H1 (cell line): ENCODE measurements around the gene MED16. TPM values are rescaled to one million over a fixed set of nuclear protein-coding genes. Genes with fewer than 3 reads are reported as not detected.
A peak's percentile ranks its signal among the peaks of the same experiment; 100 is the strongest.

Experiments used
- CTCF ChIA-PET: fragments of 300-600 bp; sonication (Branson Sonifier 250); formaldehyde crosslinking; loops from one replicate; lab custom pipeline; 2021; ENCODE audit not compliant: partially characterized antibody; lab: Charles Lee
- POLR2A ChIA-PET: fragments of 300-600 bp; sonication (Branson Sonifier 250); formaldehyde crosslinking; loops from one replicate; lab custom pipeline; 2021; ENCODE audit warnings: inconsistent platforms; ENCODE audit not compliant: partially characterized antibody; lab: Charles Lee
- DNase-seq, 2 experiments: peaks; one replicate each; pipeline versions ENCODE4 v3.0.0 to v3.0.0-alpha.2; 2010 to 2022; ENCODE audit warnings: low spot score in 2 of 2, low read depth in 1 of 2, mixed read lengths in 1 of 2
- FAIRE-seq: peaks from 2 replicates; lab custom pipeline; 2011; peaks lifted over from hg19 to GRCh38; lab: Jason Lieb, UNC
- H2AFZ ChIP-seq: 2 replicates; pipeline ENCODE4 v1.8.1; 2012; ENCODE audit warnings: low read length, inconsistent platforms
- H2AK5ac ChIP-seq: 2 replicates; pipeline ENCODE4 v1.6.1; 2013; ENCODE audit warnings: low read depth, low read length
- H2BK120ac ChIP-seq: replicated peaks from 2 replicates; pipeline ENCODE3; 2013; ENCODE audit warnings: low read depth, low read length, inconsistent platforms
- H2BK12ac ChIP-seq: 2 replicates; pipeline ENCODE4 v1.6.1; 2013; ENCODE audit warnings: low read depth, low read length
- H2BK15ac ChIP-seq: 2 replicates; pipeline ENCODE4 v1.6.1; 2013; ENCODE audit warnings: low read length
- H2BK20ac ChIP-seq: 2 replicates; pipeline ENCODE4 v1.6.1; 2013; ENCODE audit warnings: low read length
- H2BK5ac ChIP-seq: 2 replicates; pipeline ENCODE4 v1.6.1; 2013; ENCODE audit warnings: low read depth, low read length
- H3K14ac ChIP-seq: 2 replicates; pipeline ENCODE4 v1.6.1; 2013; ENCODE audit warnings: inconsistent platforms; ENCODE audit not compliant: insufficient read length
- H3K18ac ChIP-seq: 2 replicates; pipeline ENCODE4 v1.6.1; 2013; ENCODE audit warnings: low read length; ENCODE audit errors: extremely low read depth
- H3K23ac ChIP-seq: 2 replicates; pipeline ENCODE4 v1.6.1; 2013; ENCODE audit warnings: inconsistent platforms; ENCODE audit not compliant: insufficient read length
- H3K23me2 ChIP-seq: 2 replicates; pipeline ENCODE4 v1.6.1; 2013; ENCODE audit warnings: low read depth, low read length
- H3K27ac ChIP-seq: 2 replicates; pipeline ENCODE4 v1.6.1; 2011; ENCODE audit warnings: low read depth, low read length, inconsistent platforms
- H3K27me3 ChIP-seq, 4 experiments: replicated peaks in 1 of 4; 1 replicate in 1 of 4; 2 replicates in 3 of 4; pipeline versions ENCODE4 v1.6.1 to v1.8.1; 2011 to 2013; ENCODE audit warnings: low read length in 3 of 4, mild to moderate bottlenecking in 3 of 4, inconsistent platforms in 2 of 4, mixed read lengths in 2 of 4, moderate library complexity in 1 of 4; ENCODE audit not compliant: control insufficient read depth in 3 of 4, insufficient read depth in 3 of 4; ENCODE audit errors: extremely low read depth in 1 of 4
- H3K36me3 ChIP-seq, 4 experiments: 2 replicates each; pipeline versions ENCODE4 v1.6.1 to v1.8.1; 2011 to 2013; ENCODE audit warnings: mild to moderate bottlenecking in 4 of 4, low read length in 3 of 4, moderate library complexity in 2 of 4, control low read depth in 1 of 4, inconsistent platforms in 1 of 4; ENCODE audit not compliant: insufficient read depth in 4 of 4, control insufficient read depth in 2 of 4
- H3K4ac ChIP-seq: replicated peaks from 2 replicates; pipeline ENCODE3; 2013; ENCODE audit warnings: low read length, low read depth, mixed read lengths, inconsistent platforms; ENCODE audit not compliant: insufficient read length
- H3K4me1 ChIP-seq, 4 experiments: replicated peaks in 1 of 4; 1 replicate in 1 of 4; 2 replicates in 3 of 4; pipeline versions ENCODE4 v1.6.1 to v1.8.1; 2011 to 2013; ENCODE audit warnings: low read length in 3 of 4, inconsistent platforms in 2 of 4, mixed read lengths in 1 of 4; ENCODE audit not compliant: insufficient read depth in 4 of 4, control insufficient read depth in 3 of 4
- H3K4me2 ChIP-seq, 2 experiments: 2 replicates each; pipeline versions ENCODE4 v1.6.1 to v1.8.1; 2011 to 2013; ENCODE audit warnings: low read depth in 2 of 2, low read length in 2 of 2, control low read depth in 1 of 2, inconsistent platforms in 1 of 2, mild to moderate bottlenecking in 1 of 2; ENCODE audit not compliant: insufficient read depth in 1 of 2
- H3K4me3 ChIP-seq, 4 experiments: fragments of 200-600, 300-600 bp in 1 of 4; sonication (generic), shearing (Covaris generic), sonication (Bioruptor Twin) in 1 of 4; 2 replicates each; pipeline versions ENCODE4 v1.5.1 to v1.8.1; 2011 to 2016; ENCODE audit warnings: low read length in 4 of 4, low read depth in 3 of 4, control low read depth in 2 of 4, inconsistent platforms in 2 of 4, mild to moderate bottlenecking in 2 of 4, mixed read lengths in 1 of 4, moderate library complexity in 1 of 4; ENCODE audit not compliant: insufficient read depth in 2 of 4; ENCODE audit errors: extremely low read depth in 1 of 4
- H3K56ac ChIP-seq: replicated peaks from 2 replicates; pipeline ENCODE3; 2013; ENCODE audit warnings: low read depth, mild to moderate bottlenecking, mixed read lengths, low read length, inconsistent platforms; ENCODE audit not compliant: insufficient read length
- H3K79me1 ChIP-seq: 2 replicates; pipeline ENCODE4 v1.6.1; 2013; ENCODE audit warnings: low read depth, low read length, control low read depth
- H3K79me2 ChIP-seq, 2 experiments: 2 replicates each; pipeline versions ENCODE4 v1.6.1 to v1.8.1; 2012 to 2013; ENCODE audit warnings: low read length in 2 of 2, mild to moderate bottlenecking in 2 of 2, inconsistent platforms in 1 of 2; ENCODE audit not compliant: insufficient read depth in 2 of 2, control insufficient read depth in 1 of 2
- H3K9ac ChIP-seq, 4 experiments: replicated peaks in 1 of 4; 1 replicate in 1 of 4; 2 replicates in 3 of 4; pipeline versions ENCODE4 v1.6.1 to v1.8.1; 2011 to 2013; ENCODE audit warnings: low read depth in 3 of 4, low read length in 3 of 4, control low read depth in 2 of 4, mild to moderate bottlenecking in 2 of 4, moderate library complexity in 2 of 4, inconsistent platforms in 1 of 4; ENCODE audit errors: extremely low read depth in 1 of 4
- H3K9me3 ChIP-seq, 2 experiments: 2 replicates each; pipeline versions ENCODE4 v1.6.1 to v1.8.1; 2012 to 2013; ENCODE audit warnings: mild to moderate bottlenecking in 2 of 2, moderate library complexity in 2 of 2, control low read depth in 1 of 2, inconsistent platforms in 1 of 2, low read depth in 1 of 2, low read length in 1 of 2, mixed read lengths in 1 of 2; ENCODE audit not compliant: insufficient read depth in 2 of 2
- H4K20me1 ChIP-seq, 2 experiments: replicated peaks in 1 of 2; 2 replicates each; pipeline versions ENCODE3 to v1.8.1; 2011 to 2013; ENCODE audit warnings: inconsistent platforms in 2 of 2, low read length in 2 of 2, mild to moderate bottlenecking in 1 of 2; ENCODE audit not compliant: insufficient read depth in 2 of 2, control insufficient read depth in 1 of 2
- H4K5ac ChIP-seq: 2 replicates; pipeline ENCODE4 v1.6.1; 2013; ENCODE audit warnings: low read length, low read depth, mixed read lengths, inconsistent platforms; ENCODE audit not compliant: insufficient read length
- H4K8ac ChIP-seq: 2 replicates; pipeline ENCODE4 v1.8.0; 2013; ENCODE audit warnings: mild to moderate bottlenecking, moderate library complexity, low read length, inconsistent platforms; ENCODE audit not compliant: insufficient read depth; ENCODE audit errors: extremely low read depth
- H4K91ac ChIP-seq: replicated peaks from 2 replicates; pipeline ENCODE3; 2013; ENCODE audit warnings: low read length, mixed read lengths, inconsistent platforms; ENCODE audit not compliant: insufficient read length
- BCL11A ChIP-seq, 2 experiments: IDR thresholded peaks; one replicate each; pipeline ENCODE4 v1.6.1; 2011; ENCODE audit warnings: low read depth in 2 of 2, low read length in 2 of 2, mild to moderate bottlenecking in 2 of 2
- CBX8 ChIP-seq: fragments of 300-800, 300-1000 bp; sonication (generic); IDR thresholded peaks from 2 replicates; pipeline ENCODE4 v1.7.1; 2016; ENCODE audit warnings: low read depth, low read length, borderline replicate concordance
- CHD1 ChIP-seq: IDR thresholded peaks from 2 replicates; pipeline ENCODE4 v1.6.1; 2012; ENCODE audit warnings: low read depth, low read length, improper control_type of control experiment
- EP300 ChIP-seq, 2 experiments: IDR thresholded peaks; 1 replicate in 1 of 2; 2 replicates in 1 of 2; pipeline ENCODE4 v1.6.1; 2011 to 2012; ENCODE audit warnings: low read depth in 2 of 2, low read length in 2 of 2, mild to moderate bottlenecking in 2 of 2, borderline replicate concordance in 1 of 2, inconsistent platforms in 1 of 2, moderate library complexity in 1 of 2
- FOSL1 ChIP-seq: IDR thresholded peaks from 2 replicates; pipeline ENCODE4 v1.6.1; 2011; ENCODE audit warnings: mild to moderate bottlenecking, low read depth, low read length, moderate library complexity; ENCODE audit not compliant: insufficient read depth
- GABPA ChIP-seq: IDR thresholded peaks from 2 replicates; pipeline ENCODE4 v1.6.1; 2011; ENCODE audit warnings: mild to moderate bottlenecking, low read length, moderate library complexity, borderline replicate concordance; ENCODE audit not compliant: insufficient read depth
- NRF1 ChIP-seq: IDR thresholded peaks from 2 replicates; pipeline ENCODE4 v1.6.1; 2011; ENCODE audit warnings: mild to moderate bottlenecking, low read depth, low read length, improper control_type of control experiment
- PHF8 ChIP-seq: fragments of 200-600 bp; sonication (generic); conservative IDR thresholded peaks from 2 replicates; pipeline ENCODE4 v1.7.1; 2012; ENCODE audit warnings: low read depth, mild to moderate bottlenecking, inconsistent platforms, low read length, moderate library complexity
- RFX5 ChIP-seq: IDR thresholded peaks from 2 replicates; pipeline ENCODE4 v1.6.1; 2011; ENCODE audit warnings: low read depth, low read length, improper control_type of control experiment, borderline replicate concordance
- SP1 ChIP-seq: IDR thresholded peaks from 2 replicates; pipeline ENCODE4 v1.6.1; 2011; ENCODE audit warnings: low read depth, low read length
- TBP ChIP-seq: IDR thresholded peaks from 2 replicates; pipeline ENCODE4 v1.6.1; 2011; ENCODE audit warnings: low read depth, low read length, improper control_type of control experiment
- TCF12 ChIP-seq: IDR thresholded peaks from 2 replicates; pipeline ENCODE4 v1.6.1; 2011; ENCODE audit warnings: low read depth, mild to moderate bottlenecking, low read length
- TEAD4 ChIP-seq: IDR thresholded peaks from 2 replicates; pipeline ENCODE4 v1.6.1; 2012; ENCODE audit warnings: low read depth, low read length, inconsistent platforms, mixed read lengths
- YY1 ChIP-seq: IDR thresholded peaks from 2 replicates; pipeline ENCODE4 v1.6.1; 2011; ENCODE audit warnings: low read depth, mild to moderate bottlenecking, low read length
- ZNF274 ChIP-seq: IDR thresholded peaks from 2 replicates; pipeline ENCODE4 v1.7.0; 2012; ENCODE audit warnings: low read length, borderline replicate concordance; ENCODE audit errors: extremely low read depth
- WGBS, 2 experiments: shearing (Covaris generic) in 1 of 2; methylation state at CpG; one replicate each; pipeline versions ENCODE4 v1.1.6 to v1.1.7; 2013 to 2015; ENCODE audit warnings: low lambda C conversion rate in 2 of 2, mixed read lengths in 2 of 2, inconsistent platforms in 1 of 2, low coverage in 1 of 2, missing lambda C conversion rate in 1 of 2; ENCODE audit not compliant: insufficient replicate concordance in 2 of 2, insufficient coverage in 1 of 2, insufficient read length in 1 of 2; ENCODE audit errors: extremely low coverage in 1 of 2, missing lambda C conversion rate in 1 of 2; 5-methylcytosine and 5-hydroxymethylcytosine counted together
- polyA plus RNA-seq, 7 experiments: library from polyadenylated mRNA; depleted of rRNA in 3 of 7; stranded (reverse) in 5 of 7; unstranded in 2 of 7; fragments of >200 nt in 5 of 7; fragments of 200-250 nt in 2 of 7; gene quantifications; 1 replicate in 5 of 7; 2 replicates in 1 of 7; 4 replicates in 1 of 7; pipeline versions ENCODE4 v1.2.1 to v1.2.3, GENCODE V29; 2011 to 2013; ENCODE audit warnings: missing spikeins in 2 of 7, mixed read lengths in 2 of 7
- total RNA-seq: library from RNA; stranded (reverse); fragmentation: NEBNext Ultra II Directional; extraction: Animal tissue kit (Norgen Biotek cat#: 25700); gene quantifications from 2 replicates; pipeline ENCODE4 v1.2.1, GENCODE V29; 2021

Gene MED16
- total and polyA plus RNA-seq, 2 of the 8 experiments (the other 6 are each of a cell fraction or from before 2014, with no cell fraction given) = 51.0 to 67.2 TPM

- POLR2A ChIA-PET = interaction anchor here (1.1 to 2.9 kb wide), 5 partner anchors 9 to 45 kb away, joined by 3 to 8 read pairs (median 4); partner anchors contain the start of gene WDR18
- H4K8ac ChIP-seq = no peak overlapping the region
- TF ChIP-seq BCL11A (IDR thresholded peaks at IDR 0.05; ENCODE audit: low read depth in 2 of 2, low read length in 2 of 2) (no peak), GABPA (no peak), EP300 (IDR thresholded peaks at IDR 0.05; ENCODE audit: borderline replicate concordance in 1 of 2, low read depth in 2 of 2, low read length in 2 of 2) (no peak), TCF12 (no peak), YY1 (no peak), TBP (no peak), SP1 (no peak), CBX8 (no peak), ZNF274 (no peak), FOSL1 (no peak), TEAD4 (no peak), NRF1 (no peak), RFX5 (no peak), PHF8 (no peak), CHD1 (no peak)
Measured at GRCh38 chr19:939439-939838, 46.5 kb upstream of the MED16 start.

More at GRCh38 chr19:939439-939838, 46.5 kb upstream of the MED16 start:
- H3K4me3 ChIP-seq = no peak overlapping the region
- no peak overlapping the region for H2AFZ ChIP-seq
- no peak overlapping the region for H3K9ac ChIP-seq
- 94% methylated on average over 22 of the region's 22 CpGs; no CpG with 5 or more reads in 1 of the 2 experiments for WGBS, 2 experiments
- H3K79me2 ChIP-seq = peaks cover 5 to 67% of the 10 kb centered on the region in 2 experiments
- no peak overlapping the region for H2BK12ac ChIP-seq
- no peak overlapping the region for H3K56ac ChIP-seq
- peaks cover 7 to 41% of the 10 kb centered on the region in 2 experiments for H4K20me1 ChIP-seq
- CTCF ChIA-PET = interaction anchor here (0.6 to 2.5 kb wide), 4 partner anchors 8 to 1974 kb away, joined by 3 to 15 read pairs (median 5); no protein-coding TSS in a partner anchor
- no peaks in the 10 kb centered on the region for H3K27me3 ChIP-seq
- no peak overlapping the region for H2AK5ac ChIP-seq
- H3K4me1 ChIP-seq = no peaks in the 10 kb centered on the region
- no peak overlapping the region for H3K4me2 ChIP-seq
- H3K4ac ChIP-seq = no peak overlapping the region
- H3K9me3 ChIP-seq = no peaks in the 10 kb centered on the region
- H2BK5ac ChIP-seq = peak overlapping the region; percentile 56; the same call in 1 of the 2 replicates
- H2BK15ac ChIP-seq = no peak overlapping the region
- FAIRE-seq (no peak), DNase-seq (no peak)
- no peak overlapping the region for H2BK120ac ChIP-seq
- no peak overlapping the region for H4K91ac ChIP-seq
- no peak overlapping the region for H4K5ac ChIP-seq
- H3K79me1 ChIP-seq = peaks cover 16% of the 10 kb centered on the region
- H3K23me2 ChIP-seq = no peaks in the 10 kb centered on the region
- no peak overlapping the region for H3K14ac ChIP-seq
- H3K23ac ChIP-seq = no peak overlapping the region
- no peak overlapping the region; the same call in 1 of the 2 replicates for H3K27ac ChIP-seq
- H3K36me3 ChIP-seq = peaks cover 3 to 13% (median 5%) of the 10 kb centered on the region in 4 experiments; a peak in 7 of 8 replicates
- no peak overlapping the region for H2BK20ac ChIP-seq
- H3K18ac ChIP-seq = no peak overlapping the region
